HuH-7 (cell line): ENCODE measurements around the gene TRIP13.

Source experiments
- DNase-seq: peaks from one replicate; pipeline ENCODE4 v3.0.0; 2011; ENCODE audit warnings: low spot score

TRIP13 gene

GRCh38 chr5:955886-956761 is 63.4 kb downstream of the TRIP13 start:
- no peak for DNase-seq

GRCh38 chr5:956941-957747 is 64.5 kb downstream of the TRIP13 start:
- DNase-seq, result no peak

- DNase-seq, result no peak
Measured at GRCh38 chr5:957748-958485, 65.2 kb downstream of the TRIP13 start.

GRCh38 chr5:958701-959571 is 66.3 kb downstream of the TRIP13 start:
- no peak for DNase-seq

GRCh38 chr5:959581-960531 is 67.2 kb downstream of the TRIP13 start:
- no peak for DNase-seq

GRCh38 chr5:960551-960950 is 67.9 kb downstream of the TRIP13 start:
- DNase-seq, result no peak

- no peak for DNase-seq
Measured at GRCh38 chr5:961002-961710, 68.5 kb downstream of the TRIP13 start.

- no peak for DNase-seq
Measured at GRCh38 chr5:961711-962240, 69.1 kb downstream of the TRIP13 start.

- DNase-seq, result no peak
Measured at GRCh38 chr5:962386-962785, 69.7 kb downstream of the TRIP13 start.

- no peak for DNase-seq
Measured at GRCh38 chr5:962801-963200, 70.1 kb downstream of the TRIP13 start.

- DNase-seq, result no peak
Measured at GRCh38 chr5:963310-963672, 70.6 kb downstream of the TRIP13 start.

GRCh38 chr5:963673-964531 is 71.2 kb downstream of the TRIP13 start:
- DNase-seq, result no peak

GRCh38 chr5:964821-965220 is 72.1 kb downstream of the TRIP13 start:
- no peak for DNase-seq

- no peak for DNase-seq
Measured at GRCh38 chr5:965604-966344, 73.1 kb downstream of the TRIP13 start.

- DNase-seq, result no peak
Measured at GRCh38 chr5:966345-966710, 73.6 kb downstream of the TRIP13 start.

- DNase-seq, result no peak
Measured at GRCh38 chr5:966941-967340, 74.3 kb downstream of the TRIP13 start.
